Ovary (tissue), 3 donors: ENCODE results near the gene LRRC4.

ENCODE experiments used
- CTCF ChIP-seq, 3 donors: fragments of 450-650 bp in 2 of 3; fragments of 200-600 bp in 1 of 3; IDR thresholded peaks; one replicate each; pipeline versions ENCODE4 v1.5.1 to v1.8.0; 2016 to 2022; ENCODE audit warnings: antibody characterized with exemption in 3 of 3, mild to moderate bottlenecking in 1 of 3
- POLR2A ChIP-seq: fragments of 450-650 bp; IDR thresholded peaks from one replicate; pipeline ENCODE4 v1.6.1; 2017; ENCODE audit warnings: antibody characterized with exemption, mild to moderate bottlenecking, moderate library complexity
- donor health status: DM: no; HTN: no; CAD: no.

DNA sequence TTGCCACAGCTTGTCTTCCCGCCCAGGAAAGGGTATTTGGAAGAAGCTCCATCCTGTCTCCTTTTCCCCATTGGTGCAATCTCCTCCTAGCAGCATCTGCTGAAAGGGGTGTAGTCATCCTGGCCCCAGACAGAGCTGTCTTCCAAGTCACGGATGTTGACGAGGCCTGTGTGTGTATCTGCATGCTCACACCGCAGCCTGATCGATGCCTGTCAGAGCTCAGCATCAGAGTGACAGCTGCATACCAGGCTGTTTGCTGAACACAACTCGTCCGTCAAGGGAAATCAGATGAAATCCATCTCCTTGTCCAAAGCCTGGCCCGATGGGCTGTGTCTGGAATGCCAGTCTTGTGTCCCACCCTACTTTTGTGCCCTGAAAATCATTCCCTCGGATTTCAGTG is 21.2 kb upstream of the LRRC4 start:
- TF ChIP-seq CTCF (IDR thresholded peaks at IDR 0.05), result no peak
- TF ChIP-seq POLR2A, result no peak
